ENCODE data around the gene AGMAT. TPM values are rescaled to one million over a fixed set of nuclear protein-coding genes. Genes with fewer than 3 reads are reported as not detected.

AGMAT gene
- total and polyA plus RNA-seq, 2 of the 8 experiments (the other 6 are each of a cell fraction or from before 2014, with no cell fraction given): 3.7 to 5.8 TPM

GRCh38 chr1:15540186-15540585 lies 44.7 kb downstream of the AGMAT start (continued):
- TF ChIP-seq SP1 (IDR thresholded peaks at IDR 0.05; ENCODE audit: low read depth, low read length) (no peak), CEBPB (IDR thresholded peaks at IDR 0.05; ENCODE audit: low read depth, low read length) (no peak)
